HG03558 (cell line): ENCODE results near the gene EXT2.

Experiments
- ATAC-seq: cut with Tn5 transposase; IDR thresholded peaks from one replicate; pipeline ENCODE4 v1.9.1; 2021; ENCODE audit warnings: moderate number of reproducible peaks; ENCODE audit not compliant: unreplicated experiment; ENCODE audit errors: extremely low read depth

EXT2 gene

DNA sequence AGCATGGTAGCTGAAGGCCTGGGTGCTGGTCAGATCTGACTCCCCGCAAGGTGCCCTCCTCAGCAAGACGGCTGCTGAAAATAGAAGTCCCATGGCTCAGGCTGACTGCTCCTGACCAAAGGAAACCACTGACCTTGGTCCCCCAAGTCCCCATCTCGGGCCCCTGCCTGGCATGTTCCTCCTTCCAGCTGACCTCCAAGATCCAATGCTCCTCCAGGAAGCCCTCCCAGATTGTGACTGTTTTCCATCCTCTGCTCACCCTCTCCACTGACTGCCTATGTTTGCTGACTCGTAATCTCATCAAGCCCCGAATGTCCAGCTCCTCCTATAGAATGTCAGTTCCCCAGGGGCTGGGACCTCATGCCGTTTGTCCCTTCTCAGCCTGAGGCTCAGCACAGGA is 184.0 kb downstream of the EXT2 start:
- no peak for ATAC-seq

DNA sequence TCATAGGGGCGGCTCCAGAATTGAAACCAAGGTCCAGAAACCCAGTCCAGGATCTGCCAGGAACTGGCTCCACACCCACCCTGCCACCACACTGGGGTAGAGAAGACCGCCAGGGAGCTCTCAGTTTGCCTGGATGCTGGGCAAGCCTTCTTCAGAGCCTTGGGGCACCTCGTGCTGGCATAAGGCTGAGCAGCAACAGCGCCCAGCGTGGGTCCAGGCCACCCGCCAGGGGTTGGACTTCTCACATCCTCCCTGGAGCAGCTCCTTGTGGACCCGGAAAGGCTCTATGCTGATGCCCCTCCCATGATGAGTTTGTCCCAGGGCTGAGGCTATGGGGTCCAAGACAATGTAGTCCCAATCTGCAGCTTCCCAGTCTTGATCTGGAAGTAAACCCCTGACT is 184.8 kb downstream of the EXT2 start:
- ATAC-seq = no peak

DNA sequence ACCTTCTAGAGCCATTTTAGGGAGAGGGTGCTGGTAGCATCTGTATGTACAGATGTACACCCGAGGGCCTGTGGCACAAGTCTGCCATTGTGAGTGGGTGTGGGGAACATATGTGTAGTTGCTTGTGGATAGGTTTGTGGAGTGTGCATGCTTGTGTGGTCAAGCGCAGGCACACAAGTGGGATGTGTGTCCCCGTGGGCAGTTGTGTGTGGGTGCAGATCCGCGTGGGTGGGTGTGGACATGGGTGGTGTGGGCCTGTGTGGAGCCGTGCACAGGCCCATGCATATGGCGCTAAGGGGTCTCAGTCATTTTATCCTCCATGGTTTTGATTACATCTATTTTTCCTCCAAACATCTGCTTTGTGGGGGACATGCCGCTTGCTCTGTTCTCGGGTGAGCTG is 185.7 kb downstream of the EXT2 start:
- no peak for ATAC-seq

DNA sequence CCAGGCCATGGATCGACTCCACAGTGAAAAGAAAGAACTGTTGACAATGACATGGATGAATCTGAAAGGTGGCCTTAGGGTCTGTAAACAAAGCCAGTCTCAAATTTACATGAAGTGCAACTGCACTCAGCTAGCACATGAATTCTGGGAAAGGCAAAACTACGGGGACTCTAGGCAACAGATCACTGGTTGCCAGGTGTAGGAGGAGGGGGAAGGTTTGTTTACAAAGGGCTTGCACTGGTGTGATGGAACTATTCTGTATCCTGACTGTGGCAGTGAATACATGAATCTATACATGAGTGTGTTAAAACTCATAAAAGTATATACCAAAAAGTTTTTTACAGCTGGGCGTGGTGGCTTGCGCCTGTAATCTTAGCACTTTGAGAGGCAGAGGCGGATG is 187.1 kb downstream of the EXT2 start:
- ATAC-seq = no peak

DNA sequence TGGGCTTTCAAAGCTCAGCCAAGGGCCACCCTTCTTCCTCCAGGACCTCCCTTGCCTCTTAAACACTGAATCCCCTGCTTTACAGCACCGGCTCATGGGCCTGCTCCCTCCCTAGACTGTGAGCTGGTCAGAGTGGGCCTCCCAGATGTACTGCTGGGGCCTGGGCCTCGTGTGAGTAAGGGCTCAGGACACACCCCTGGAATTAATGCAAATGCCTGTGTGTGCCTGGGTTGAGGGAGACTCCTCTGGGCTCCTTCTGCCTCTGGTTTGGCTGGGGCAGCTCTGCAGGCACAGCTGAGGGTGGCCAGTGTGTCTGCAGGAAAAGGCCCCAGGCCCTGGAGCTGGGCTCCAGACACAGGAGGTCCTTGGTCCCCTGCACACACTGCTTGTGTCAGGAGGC is 190.3 kb downstream of the EXT2 start:
- ATAC-seq = no peak

DNA sequence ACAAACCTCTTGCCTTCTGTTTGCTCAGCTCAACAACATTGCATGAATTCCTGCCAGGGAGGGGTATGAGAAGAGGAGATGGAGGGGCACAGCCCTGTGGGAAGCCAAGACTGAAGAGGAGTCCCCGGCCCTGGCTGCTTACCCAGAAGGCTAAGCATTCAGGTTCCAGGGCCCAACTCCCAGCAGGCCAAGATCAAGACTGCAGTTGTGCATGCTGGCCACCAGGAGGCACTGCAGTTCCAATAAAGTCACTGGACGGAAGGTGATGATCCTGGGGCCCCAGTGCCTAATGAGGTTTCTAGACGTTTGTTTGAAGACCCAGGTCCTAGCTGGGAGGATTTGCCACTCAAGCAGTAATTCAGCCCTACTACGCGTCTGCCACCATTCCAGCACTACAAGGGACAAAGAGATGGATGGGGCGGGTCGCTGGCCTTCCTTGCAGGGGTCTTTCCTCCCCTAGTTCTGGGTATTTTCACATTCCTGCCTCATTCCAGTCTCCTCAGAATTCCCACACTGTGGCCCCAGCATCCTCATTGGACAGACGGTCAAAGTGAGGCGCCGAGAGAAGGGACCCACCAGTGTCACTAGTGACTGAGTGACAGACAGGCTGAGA is 190.9 kb downstream of the EXT2 start:
- peak; percentile 49 for ATAC-seq

DNA sequence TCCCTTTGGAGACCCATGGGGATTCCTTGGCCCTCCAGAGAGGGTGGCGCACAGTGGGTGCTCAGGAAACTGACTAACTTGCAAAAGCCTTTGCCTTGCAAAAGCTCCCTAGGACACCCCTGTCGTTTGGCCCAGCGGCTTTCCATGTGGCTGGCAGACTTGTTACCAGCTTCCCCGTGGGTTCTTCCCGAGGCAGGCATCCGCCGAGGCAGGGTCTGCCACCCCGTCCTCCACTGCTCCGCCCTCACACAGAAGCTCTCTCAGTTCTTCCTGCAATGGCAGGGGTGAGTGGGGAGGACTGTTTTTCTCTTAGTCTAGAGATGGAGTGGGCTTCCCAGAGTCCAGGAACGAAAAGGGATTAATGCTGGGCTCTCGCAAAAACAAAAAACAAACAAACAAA is 191.4 kb downstream of the EXT2 start:
- ATAC-seq = no peak

DNA sequence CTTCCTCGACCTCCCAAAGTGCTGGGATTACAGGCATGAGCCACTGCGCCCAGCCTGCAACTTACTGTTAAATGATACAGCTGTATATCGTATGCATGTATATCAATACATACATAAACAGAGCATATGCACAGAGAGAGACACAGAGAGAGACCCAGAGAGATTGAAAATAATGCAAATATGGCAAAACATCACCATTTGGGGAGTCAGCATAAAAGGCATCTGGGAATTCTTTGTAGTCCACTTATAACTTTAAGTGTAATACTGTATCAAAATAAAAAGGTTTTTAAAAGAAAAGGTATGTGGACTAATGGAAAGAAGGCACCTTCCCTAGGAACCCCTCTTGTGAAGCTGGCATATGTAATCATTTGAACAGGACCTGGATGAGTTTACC is 192.7 kb downstream of the EXT2 start:
- ATAC-seq = no peak

DNA sequence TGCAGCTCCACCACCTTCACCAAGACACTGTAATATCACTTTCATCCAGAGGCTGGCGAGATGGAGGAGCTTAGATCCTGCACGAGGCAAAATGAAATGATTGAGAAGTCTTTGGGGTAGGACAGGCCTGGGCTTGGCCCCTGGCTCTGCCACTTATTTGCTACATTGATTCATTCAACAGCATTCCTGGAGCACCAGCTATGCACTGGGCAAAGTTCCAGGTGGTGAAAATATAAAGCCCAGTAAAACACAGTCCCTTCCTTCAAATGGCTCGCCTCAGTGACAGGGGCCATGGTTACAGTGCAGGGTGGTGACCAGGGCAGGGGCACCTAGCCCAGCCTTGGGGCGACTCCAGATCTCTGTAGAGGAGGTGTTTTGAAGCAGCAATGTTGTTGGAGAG is 194.7 kb downstream of the EXT2 start:
- no peak for ATAC-seq
